ENCODE data around the gene SERPINA4. TPM values are rescaled to one million over a fixed set of nuclear protein-coding genes. Genes with fewer than 3 reads are reported as not detected.

The SERPINA4 gene
- total RNA-seq, 1 donor from 2014 or later, result 5.9 TPM

DNA sequence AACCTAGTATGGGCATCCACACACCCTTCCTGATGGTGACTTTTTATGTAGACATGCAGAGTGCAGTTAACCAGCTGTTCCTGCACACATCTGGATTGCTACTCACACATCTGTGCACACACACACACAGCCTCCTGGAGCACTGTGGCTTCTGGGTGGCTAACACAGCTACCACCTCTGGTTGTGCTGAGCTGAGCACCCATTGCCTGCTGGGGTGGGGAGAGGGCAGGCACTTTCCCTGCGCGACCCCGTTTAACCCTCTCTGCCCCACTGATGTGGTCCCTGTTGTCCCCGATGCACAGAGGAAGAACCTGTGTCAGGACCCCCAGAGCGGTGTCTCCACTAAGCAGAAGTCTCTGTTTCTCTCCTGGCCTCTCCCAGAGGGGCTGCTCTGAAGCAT lies 36.5 kb downstream of the SERPINA4 start:
- no peaks in the 10 kb centered on the region for H3K36me3 Mint-ChIP-seq (ENCODE audit: insufficient read depth)
- no peak for DNase-seq (ENCODE audit: low spot score, unreplicated experiment)
- H3K9me3 Mint-ChIP-seq (ENCODE audit: low read depth), result peaks cover 4% of the 10 kb centered on the region
- H3K27ac Mint-ChIP-seq, result peak overlapping the region; percentile 99
- TF ChIP-seq, protein P1, sequence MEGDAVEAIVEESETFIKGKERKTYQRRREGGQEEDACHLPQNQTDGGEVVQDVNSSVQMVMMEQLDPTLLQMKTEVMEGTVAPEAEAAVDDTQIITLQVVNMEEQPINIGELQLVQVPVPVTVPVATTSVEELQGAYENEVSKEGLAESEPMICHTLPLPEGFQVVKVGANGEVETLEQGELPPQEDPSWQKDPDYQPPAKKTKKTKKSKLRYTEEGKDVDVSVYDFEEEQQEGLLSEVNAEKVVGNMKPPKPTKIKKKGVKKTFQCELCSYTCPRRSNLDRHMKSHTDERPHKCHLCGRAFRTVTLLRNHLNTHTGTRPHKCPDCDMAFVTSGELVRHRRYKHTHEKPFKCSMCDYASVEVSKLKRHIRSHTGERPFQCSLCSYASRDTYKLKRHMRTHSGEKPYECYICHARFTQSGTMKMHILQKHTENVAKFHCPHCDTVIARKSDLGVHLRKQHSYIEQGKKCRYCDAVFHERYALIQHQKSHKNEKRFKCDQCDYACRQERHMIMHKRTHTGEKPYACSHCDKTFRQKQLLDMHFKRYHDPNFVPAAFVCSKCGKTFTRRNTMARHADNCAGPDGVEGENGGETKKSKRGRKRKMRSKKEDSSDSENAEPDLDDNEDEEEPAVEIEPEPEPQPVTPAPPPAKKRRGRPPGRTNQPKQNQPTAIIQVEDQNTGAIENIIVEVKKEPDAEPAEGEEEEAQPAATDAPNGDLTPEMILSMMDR (IDR thresholded peaks at IDR 0.05; ENCODE audit: unreplicated experiment), result no peak
- peaks cover 72% of the 10 kb centered on the region for H3K4me1 Mint-ChIP-seq (ENCODE audit: low read depth)
- peaks cover 5% of the 10 kb centered on the region for H3K27me3 Mint-ChIP-seq
- no peak overlapping the region for H3K4me3 Mint-ChIP-seq (ENCODE audit: low read depth)

DNA sequence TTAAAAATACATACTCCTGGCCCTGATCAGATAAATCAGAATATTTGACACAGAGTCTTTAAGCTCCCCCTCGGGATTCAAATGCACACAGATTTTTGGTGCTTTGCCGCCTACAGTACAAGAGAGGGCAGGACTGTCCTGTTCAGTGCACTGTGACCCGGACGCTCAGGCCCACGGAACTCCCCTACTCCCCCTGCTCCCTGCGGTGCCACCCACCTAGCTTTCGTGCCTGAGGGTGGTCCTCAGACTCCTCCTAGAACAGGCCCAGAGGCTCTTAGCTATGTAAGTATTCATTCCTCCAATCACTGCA lies 37.2 kb downstream of the SERPINA4 start:
- no peaks in the 10 kb centered on the region for H3K36me3 Mint-ChIP-seq (ENCODE audit: insufficient read depth)
- H3K27me3 Mint-ChIP-seq, result peaks cover 5% of the 10 kb centered on the region
- TF ChIP-seq, protein P1 (IDR thresholded peaks at IDR 0.05; ENCODE audit: unreplicated experiment), result no peak
- no peak overlapping the region for H3K4me3 Mint-ChIP-seq (ENCODE audit: low read depth)
- no peak for DNase-seq (ENCODE audit: low spot score, unreplicated experiment)
- H3K9me3 Mint-ChIP-seq (ENCODE audit: low read depth), result peaks cover 4% of the 10 kb centered on the region
- H3K27ac Mint-ChIP-seq, result peak overlapping the region; percentile 99
- H3K4me1 Mint-ChIP-seq (ENCODE audit: low read depth), result peaks cover 68% of the 10 kb centered on the region

DNA sequence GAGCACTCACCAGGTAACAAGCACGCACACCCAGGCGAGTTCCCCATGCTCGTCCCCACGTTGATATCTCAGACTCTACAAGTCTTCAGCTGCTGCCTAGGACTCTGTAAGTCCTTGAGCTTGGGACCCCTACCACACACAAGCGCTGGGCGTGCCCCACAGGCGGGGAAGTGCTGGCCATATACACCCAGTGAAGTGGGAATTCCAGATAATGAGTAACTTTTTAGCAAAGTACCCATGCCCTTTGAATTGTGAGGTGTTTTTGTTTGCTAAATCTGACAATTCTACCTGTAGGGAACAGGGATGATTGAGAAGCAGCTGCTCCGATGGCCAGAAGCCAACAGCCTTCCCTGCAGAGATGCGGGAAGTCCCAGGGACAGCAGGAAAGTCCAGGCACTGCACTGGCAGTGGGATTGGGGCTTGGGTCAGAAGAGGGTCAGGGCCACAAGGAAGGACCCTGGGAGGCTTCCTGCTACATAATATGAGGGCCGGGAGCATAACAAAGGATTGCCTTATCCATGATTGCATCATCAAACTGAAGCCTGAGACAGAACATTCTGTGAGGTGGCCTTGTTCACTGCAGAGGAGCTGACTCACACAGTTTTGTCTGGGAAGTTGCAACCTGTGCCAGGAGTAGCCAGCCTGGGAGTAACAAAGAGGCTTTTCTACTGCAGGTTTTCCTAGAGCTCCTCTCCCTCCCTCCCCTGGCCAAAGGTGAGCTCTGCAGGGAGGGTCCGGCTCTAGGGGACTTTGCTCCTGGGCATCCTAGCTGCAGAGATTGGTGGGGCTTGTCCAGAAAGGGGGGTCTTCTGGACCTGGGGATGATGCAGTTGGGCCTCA lies 37.8 kb downstream of the SERPINA4 start:
- Mint-ChIP-seq H3K36me3 (ENCODE audit: insufficient read depth) (no peaks in the 10 kb centered on the region), H3K9me3 (ENCODE audit: low read depth) (peaks cover 4% of the 10 kb centered on the region), H3K27ac (peak overlapping the region; percentile 99), H3K4me1 (ENCODE audit: low read depth) (peaks cover 63% of the 10 kb centered on the region), H3K27me3 (peaks cover 5% of the 10 kb centered on the region), H3K4me3 (ENCODE audit: low read depth) (peak overlapping the region; percentile 45)
- DNase-seq (ENCODE audit: low spot score, unreplicated experiment), result peak; percentile 35
- TF ChIP-seq, protein P1 (IDR thresholded peaks at IDR 0.05; ENCODE audit: unreplicated experiment), result peak; percentile 39

DNA sequence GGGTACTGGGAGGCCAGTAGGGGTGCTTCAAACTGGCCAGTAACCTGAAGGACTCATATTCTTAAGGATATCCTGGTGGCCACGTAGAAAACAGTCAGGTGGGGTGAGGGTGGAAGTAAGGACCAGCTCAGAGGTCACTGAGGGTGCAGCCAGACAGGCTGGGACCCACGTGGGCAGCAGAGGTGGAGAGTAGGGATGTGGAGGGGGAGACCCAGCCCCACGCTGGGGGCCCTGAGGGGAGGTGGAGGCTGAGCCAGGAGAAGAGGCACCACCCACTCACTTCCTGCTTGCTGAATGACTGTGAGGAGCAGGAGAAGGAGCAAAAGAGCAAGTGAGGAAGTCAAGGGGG lies 38.4 kb downstream of the SERPINA4 start:
- peaks cover 57% of the 10 kb centered on the region for H3K4me1 Mint-ChIP-seq (ENCODE audit: low read depth)

DNA sequence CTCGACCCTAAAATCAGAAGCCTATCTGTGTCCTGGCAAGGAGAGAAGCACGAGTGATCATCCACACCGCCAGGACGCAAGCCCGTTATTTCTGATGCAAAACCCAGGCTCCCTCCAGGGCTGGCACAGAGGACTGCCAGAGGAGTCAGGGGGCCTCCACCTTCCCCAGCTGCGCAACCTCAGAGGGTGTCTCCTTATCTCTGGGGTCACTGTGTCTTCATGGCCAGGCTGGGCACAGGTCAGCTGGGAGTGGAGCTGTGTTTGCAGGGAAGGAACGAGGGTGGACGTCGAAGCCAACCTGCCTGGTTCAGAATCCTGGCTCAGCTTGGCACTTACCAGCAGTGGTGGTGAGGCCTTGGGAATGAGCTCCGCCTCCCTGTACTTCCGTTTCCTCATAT lies 38.9 kb downstream of the SERPINA4 start:
- Mint-ChIP-seq H3K9me3 (ENCODE audit: low read depth) (peaks cover 4% of the 10 kb centered on the region), H3K36me3 (ENCODE audit: insufficient read depth) (no peaks in the 10 kb centered on the region), H3K4me3 (ENCODE audit: low read depth) (no peak overlapping the region), H3K4me1 (ENCODE audit: low read depth) (peaks cover 51% of the 10 kb centered on the region), H3K27ac (peak overlapping the region; percentile 99), H3K27me3 (peaks cover 5% of the 10 kb centered on the region)
- DNase-seq (ENCODE audit: low spot score, unreplicated experiment), result no peak
- TF ChIP-seq, protein P1 (IDR thresholded peaks at IDR 0.05; ENCODE audit: unreplicated experiment), result no peak

More for the DNA sequence above, 38.4 kb downstream of the SERPINA4 start:
- Mint-ChIP-seq H3K27me3 (peaks cover 5% of the 10 kb centered on the region), H3K36me3 (ENCODE audit: insufficient read depth) (no peaks in the 10 kb centered on the region), H3K4me3 (ENCODE audit: low read depth) (peak overlapping the region; percentile 45), H3K27ac (peak overlapping the region; percentile 99), H3K9me3 (ENCODE audit: low read depth) (peaks cover 4% of the 10 kb centered on the region)
- DNase-seq (ENCODE audit: low spot score, unreplicated experiment), result no peak
- TF ChIP-seq, protein P1 (IDR thresholded peaks at IDR 0.05; ENCODE audit: unreplicated experiment), result no peak

Measured in progenitor cell of endocrine pancreas (in vitro differentiated cells).